NCI-H1417 treated with DMSO at 0.1 percent for 48 hours (cell line): ENCODE data around the gene SARNP.
"Not testable (repeated sequence)": the region's sequence is repeated elsewhere in the genome, so short reads cannot be mapped to it uniquely, and the experiment has no call there.

Source experiments
- DNase-seq: peaks from one replicate; lab custom pipeline; 2025; lab: John Stamatoyannopoulos, UW

Gene SARNP, protein sequence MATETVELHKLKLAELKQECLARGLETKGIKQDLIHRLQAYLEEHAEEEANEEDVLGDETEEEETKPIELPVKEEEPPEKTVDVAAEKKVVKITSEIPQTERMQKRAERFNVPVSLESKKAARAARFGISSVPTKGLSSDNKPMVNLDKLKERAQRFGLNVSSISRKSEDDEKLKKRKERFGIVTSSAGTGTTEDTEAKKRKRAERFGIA

DNA sequence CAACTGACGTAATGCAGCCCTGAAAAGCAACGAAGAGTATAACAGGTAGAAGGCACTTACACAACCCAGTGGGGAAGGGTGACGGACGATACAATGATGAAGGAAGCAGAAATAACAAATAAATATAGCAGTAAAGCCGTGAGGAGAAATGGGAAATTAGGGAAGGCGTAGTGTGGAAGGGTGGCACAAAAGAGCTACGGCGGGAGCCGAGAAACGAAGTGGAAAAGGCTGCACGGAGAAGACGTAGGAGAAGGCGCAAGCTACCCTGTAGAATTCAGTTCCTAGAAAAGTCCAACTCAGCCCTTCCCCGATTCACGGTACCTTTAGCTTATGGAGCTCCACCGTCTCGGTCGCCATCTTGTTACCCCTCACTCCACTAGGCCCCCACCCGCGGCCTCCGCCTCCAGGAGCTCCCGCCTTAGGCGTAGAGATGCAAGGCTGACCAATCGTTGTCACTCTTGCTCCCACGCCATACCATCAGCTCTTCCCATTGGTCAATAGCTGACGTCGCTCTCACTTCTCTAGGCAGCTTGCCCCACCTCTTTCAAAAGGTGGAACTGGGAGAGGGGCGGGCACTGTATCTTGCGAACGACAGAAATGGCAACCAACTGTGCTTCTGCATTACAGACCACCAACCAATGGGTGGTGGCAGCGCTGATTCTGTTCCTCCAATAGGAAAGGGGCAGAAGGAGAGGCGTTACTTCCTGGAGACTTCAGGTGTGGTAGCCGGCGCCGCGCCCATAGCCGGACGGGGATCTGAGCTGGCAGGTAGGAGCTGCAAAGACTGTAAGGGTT lies at the start of gene SARNP, which contains the start of gene ORMDL2:
SARNP (minus strand) TSS at position 380 of the 795 bp plus-strand sequence; CDS start at position 357, 23 bp downstream.
ORMDL2 (plus strand) TSS at position 697 of the 795 bp plus-strand sequence. CDS start 959 bp downstream, outside the sequence.
- peak; percentile 100 for DNase-seq

GRCh38 chr12:55866454-55867004 lies 49.0 kb upstream of the SARNP start:
- not testable (repeated sequence) for DNase-seq

- no peak for DNase-seq
These were observed 47.8 kb upstream of the SARNP start for GRCh38 chr12:55865327-55865726.

DNA sequence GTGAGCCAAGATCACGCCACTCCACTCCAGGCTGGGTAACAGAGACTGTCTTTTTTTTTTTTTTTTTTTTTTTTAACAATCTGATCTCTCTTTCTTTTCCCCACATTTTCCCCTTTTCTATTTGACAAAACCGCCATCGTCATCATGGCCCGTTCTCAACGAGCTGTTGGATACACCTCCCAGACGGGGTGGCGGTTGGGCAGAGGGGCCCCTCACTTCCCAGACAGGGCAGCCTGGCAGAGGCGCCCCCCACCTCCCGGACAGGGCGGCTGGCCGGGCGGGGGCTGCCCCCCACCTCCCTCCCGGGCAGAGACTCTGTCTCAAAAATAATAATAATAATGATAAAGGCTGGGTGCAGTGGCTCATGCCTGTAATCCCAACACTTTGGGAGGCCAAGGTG lies 45.4 kb upstream of the SARNP start:
- DNase-seq = not testable (repeated sequence)

DNA sequence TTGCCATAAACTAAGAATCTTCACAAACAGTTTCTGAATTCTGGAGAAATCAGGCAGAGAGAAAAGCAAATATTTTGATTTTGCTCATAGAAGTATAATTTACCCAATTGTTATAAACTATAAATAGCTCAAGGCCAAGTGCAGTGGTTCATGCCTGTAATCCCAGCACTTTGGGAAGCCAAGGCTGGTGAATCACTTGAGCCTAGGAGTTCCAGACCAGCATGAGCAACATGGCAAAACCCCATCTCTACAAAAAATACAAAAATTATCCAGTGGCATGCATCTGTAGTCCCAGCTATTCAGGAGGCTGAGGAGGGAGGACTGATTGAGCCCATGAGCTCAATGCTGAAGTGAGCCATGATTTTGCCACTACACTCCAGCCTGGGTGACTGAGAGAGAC lies 44.8 kb upstream of the SARNP start:
- DNase-seq = no peak

DNA sequence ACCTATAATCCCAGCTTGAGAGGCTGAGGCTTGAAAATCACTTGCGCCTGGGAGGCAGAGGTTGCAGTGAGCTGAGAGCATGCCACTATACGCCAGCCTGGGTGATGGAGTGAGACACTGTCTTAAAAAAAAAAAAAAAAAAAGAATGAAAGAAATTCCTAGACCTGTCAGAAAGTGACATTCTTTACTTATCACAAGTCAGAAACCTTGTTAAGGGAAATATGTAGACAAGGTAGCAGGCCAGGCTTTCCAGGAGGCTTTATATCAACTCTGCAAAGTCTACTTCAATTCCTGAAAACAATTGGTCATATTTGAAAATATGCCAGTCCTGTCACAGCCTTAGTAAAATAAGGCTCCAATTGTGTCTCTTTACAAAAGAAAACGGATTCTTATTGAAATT lies 44.3 kb upstream of the SARNP start:
- no peak for DNase-seq

DNA sequence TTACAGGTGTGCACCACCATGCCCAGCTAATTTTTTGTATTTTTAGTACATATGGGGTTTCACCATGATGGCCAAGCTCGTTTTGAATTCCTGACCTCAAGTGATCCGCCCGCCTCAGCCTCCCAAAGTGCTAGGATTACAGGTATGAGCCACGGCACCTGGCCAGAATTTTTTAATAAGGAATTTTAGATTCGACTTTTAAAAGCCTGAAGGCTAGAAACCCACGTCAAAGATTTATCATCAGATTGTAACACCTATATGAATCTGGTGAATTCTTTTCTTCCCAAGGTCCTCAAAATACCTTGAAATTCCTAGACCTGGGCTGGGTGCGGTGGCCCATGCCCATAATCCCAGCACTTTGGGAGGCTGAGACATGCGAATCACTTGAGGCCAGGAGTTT lies 43.9 kb upstream of the SARNP start:
- DNase-seq = no peak

- DNase-seq = no peak
These were observed 35.2 kb upstream of the SARNP start for GRCh38 chr12:55852740-55853139.

DNA sequence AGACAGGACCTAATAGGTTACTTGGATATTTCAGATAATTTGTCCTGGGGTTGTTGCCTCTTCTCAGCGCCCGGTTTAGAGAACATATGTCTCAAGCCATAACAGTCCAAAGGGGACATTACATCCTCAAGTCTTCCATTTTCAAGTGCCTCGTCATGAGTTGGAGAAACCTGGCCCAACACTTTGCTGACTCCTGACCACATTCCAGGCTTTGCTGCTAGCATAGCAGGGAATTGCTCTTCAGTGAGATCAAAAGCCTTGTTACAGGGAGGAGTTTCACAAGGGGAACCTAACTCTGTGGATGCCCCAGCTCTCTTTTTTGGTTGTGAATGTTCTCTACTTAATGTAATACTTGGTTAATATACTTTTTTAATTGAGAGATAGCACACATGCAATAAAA lies 33.4 kb upstream of the SARNP start:
- DNase-seq = no peak

GRCh38 chr12:55850401-55850800 lies 32.9 kb upstream of the SARNP start:
- no peak for DNase-seq

GRCh38 chr12:55849616-55850343 lies 32.3 kb upstream of the SARNP start:
- DNase-seq = no peak

GRCh38 chr12:55847603-55848291 lies 30.2 kb upstream of the SARNP start:
- no peak for DNase-seq

GRCh38 chr12:55847033-55847432 lies 29.5 kb upstream of the SARNP start:
- no peak for DNase-seq

DNA sequence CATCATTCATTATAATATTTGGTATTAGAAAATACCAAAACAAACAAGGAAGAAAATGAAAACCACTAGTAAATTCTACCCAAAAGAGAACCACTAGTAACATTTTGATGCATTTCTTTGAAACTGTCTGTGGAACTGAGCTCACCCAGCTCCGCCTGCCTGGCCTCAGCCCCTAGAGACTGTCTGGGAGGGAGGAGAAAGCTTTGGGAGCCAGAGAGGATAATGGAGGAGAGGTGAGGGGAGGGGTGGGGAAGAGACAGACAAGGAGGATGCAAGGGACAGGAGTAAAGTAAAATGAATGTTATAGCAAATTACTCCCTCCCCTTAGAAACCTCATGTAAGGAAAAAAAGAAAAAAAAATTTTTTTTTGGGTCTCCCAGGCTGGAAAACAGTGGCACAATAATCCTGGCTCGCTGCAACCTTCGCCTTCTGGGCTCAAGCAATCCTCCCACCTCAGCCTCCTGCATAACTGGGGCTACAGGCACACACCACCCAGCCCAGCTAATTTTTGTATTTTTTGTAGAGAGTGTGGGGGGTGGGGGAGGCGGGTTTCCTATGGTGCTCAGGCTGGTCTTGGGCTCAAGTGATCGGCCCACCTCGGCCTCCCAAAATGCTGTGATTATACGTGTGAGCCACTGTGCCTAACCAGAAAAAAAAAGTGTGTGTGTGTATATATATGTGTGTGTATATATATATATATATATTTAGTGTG lies 28.4 kb upstream of the SARNP start:
- no peak for DNase-seq

- no peak for DNase-seq
These were observed 27.8 kb upstream of the SARNP start for GRCh38 chr12:55845361-55845760.

- DNase-seq = no peak
These were observed 27.4 kb upstream of the SARNP start for GRCh38 chr12:55844961-55845360.

DNA sequence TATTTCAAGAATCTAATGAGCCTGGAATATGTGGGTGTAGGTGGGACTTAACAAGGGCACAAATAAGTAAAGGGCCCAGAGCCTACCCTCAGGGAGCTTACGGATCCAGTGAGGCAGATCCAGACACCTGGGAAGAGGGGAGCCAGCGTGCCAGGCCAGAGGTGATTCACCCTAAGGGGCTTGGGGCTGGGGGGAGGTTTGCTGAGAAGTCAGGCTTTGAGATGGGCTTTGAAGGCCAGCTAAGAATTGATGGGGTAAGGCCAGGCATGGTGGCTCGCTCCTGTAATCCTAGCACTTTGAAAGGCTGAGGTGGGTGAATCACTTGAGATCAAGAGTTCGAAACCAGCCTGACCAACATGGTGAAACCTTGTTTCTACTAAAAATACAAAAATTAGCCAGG lies 25.9 kb upstream of the SARNP start:
- DNase-seq = no peak

DNA sequence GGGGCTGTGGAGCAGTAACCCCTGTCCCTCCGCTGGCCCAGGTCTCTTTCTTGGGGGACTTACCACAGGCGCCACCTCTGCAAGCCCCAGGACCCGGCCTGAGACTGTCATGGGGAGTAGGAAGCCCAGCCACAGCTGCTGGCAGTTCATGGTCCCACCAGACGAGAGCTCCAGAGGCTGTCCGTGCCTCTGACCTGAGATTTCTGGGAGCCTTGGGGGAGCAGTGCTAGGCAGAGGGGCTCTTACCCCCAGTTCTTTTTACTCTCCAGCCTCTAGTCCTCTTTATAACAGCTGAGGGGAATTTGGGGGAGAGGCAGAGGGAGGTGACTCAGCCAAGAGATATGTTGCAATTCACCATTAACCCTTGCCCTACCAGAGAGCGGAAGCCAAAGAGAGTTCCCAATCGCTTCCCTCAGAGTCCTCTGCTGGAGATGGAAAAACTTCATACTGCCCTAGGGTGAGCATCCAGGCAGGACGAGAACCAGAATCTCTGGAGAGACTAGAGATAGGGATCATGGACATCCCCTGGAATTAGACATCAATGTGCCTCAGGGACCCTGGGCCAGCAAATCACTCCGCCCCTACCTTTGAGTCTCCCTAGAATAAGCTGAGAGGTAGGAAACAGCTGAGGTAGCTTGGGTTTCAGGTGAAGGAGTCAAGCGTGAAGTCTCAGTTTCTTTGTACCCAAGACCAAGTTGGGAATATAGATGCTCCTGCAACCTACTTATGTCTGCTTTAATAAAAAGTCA lies 25.3 kb upstream of the SARNP start, which contains the start of gene MMP19:
MMP19 (minus strand) TSS at position 256 of the 749 bp plus-strand sequence; CDS start at position 150, 106 bp downstream.
- DNase-seq = no peak

- DNase-seq = no peak
These were observed 23.2 kb upstream of the SARNP start for GRCh38 chr12:55840581-55841351.
